Measurements from ENCODE around the gene CCSER1.

Gene CCSER1

GRCh38 chr4:91527056-91527455, 1399.9 kb downstream of the CCSER1 start:
- H3K18ac ChIP-seq (ENCODE audit: low read length) = no peak overlapping the region
- no peak overlapping the region for H3K27ac ChIP-seq (replicated peaks; ENCODE audit: low read length)
- no peak overlapping the region for H3K14ac ChIP-seq (ENCODE audit: low read length)
- H2AFZ ChIP-seq (ENCODE audit: low read length) = no peak overlapping the region
- no peak overlapping the region for H3K4me3 ChIP-seq (ENCODE audit: low read length in 2 of 2)
- H3K4me1 ChIP-seq (ENCODE audit: control insufficient read depth in 2 of 2, insufficient read depth in 1 of 2, low read depth in 1 of 2, low read length in 2 of 2) = no peaks in the 10 kb centered on the region
- H2BK5ac ChIP-seq (ENCODE audit: low read length) = no peak overlapping the region
- H3K4me2 ChIP-seq (ENCODE audit: insufficient read depth, low read length, poor library complexity, severe bottlenecking) = no peak overlapping the region
- DNase-seq (ENCODE audit: low spot score) = no peak
- no peak overlapping the region for H3K23ac ChIP-seq (ENCODE audit: low read depth, low read length, poor library complexity)
- no peak overlapping the region for H2BK12ac ChIP-seq (ENCODE audit: low read length)
- no peak overlapping the region for H3K9ac ChIP-seq (ENCODE audit: low read depth, low read length, poor library complexity)
- H4K91ac ChIP-seq (ENCODE audit: low read depth, low read length, poor library complexity) = no peak overlapping the region
- H3K4ac ChIP-seq (ENCODE audit: low read length) = no peak overlapping the region
- no peak overlapping the region for H2BK15ac ChIP-seq (ENCODE audit: low read length)
- H3K79me1 ChIP-seq (ENCODE audit: low read depth, low read length) = no peaks in the 10 kb centered on the region
- H3K36me3 ChIP-seq (replicated peaks in 1 of 2; ENCODE audit: control insufficient read depth in 2 of 2, insufficient read depth in 2 of 2, low read length in 2 of 2) = no peaks in the 10 kb centered on the region
- no peak overlapping the region for H2BK120ac ChIP-seq (ENCODE audit: low read depth, low read length)
- H2AK5ac ChIP-seq (ENCODE audit: low read depth, low read length) = no peak overlapping the region
- H3K9me3 ChIP-seq (replicated peaks in 1 of 2; ENCODE audit: control insufficient read depth in 2 of 2, insufficient read depth in 1 of 2, low read depth in 1 of 2, low read length in 2 of 2) = no peaks in the 10 kb centered on the region
- no peak overlapping the region for H4K8ac ChIP-seq (ENCODE audit: low read depth, low read length)
- no peaks in the 10 kb centered on the region for H3K27me3 ChIP-seq (ENCODE audit: control insufficient read depth in 3 of 3, insufficient read depth in 3 of 3, low read depth in 1 of 3, low read length in 3 of 3)

GRCh38 chr4:91567594-91567993, 1440.4 kb downstream of the CCSER1 start:
- Histone ChIP-seq H2BK15ac (ENCODE audit: low read length) (no peak overlapping the region), H3K9ac (ENCODE audit: low read depth, low read length, poor library complexity) (no peak overlapping the region), H2AFZ (ENCODE audit: low read length) (no peak overlapping the region), H3K36me3 (replicated peaks in 1 of 2; ENCODE audit: control insufficient read depth in 2 of 2, insufficient read depth in 2 of 2, low read length in 2 of 2) (no peaks in the 10 kb centered on the region), H2BK120ac (ENCODE audit: low read depth, low read length) (no peak overlapping the region), H3K9me3 (replicated peaks in 1 of 2; ENCODE audit: control insufficient read depth in 2 of 2, insufficient read depth in 1 of 2, low read depth in 1 of 2, low read length in 2 of 2) (peaks cover 0 to 5% of the 10 kb centered on the region in 2 donors), H3K18ac (ENCODE audit: low read length) (no peak overlapping the region), H3K23ac (ENCODE audit: low read depth, low read length, poor library complexity) (no peak overlapping the region), H3K27ac (replicated peaks; ENCODE audit: low read length) (no peak overlapping the region), H3K27me3 (ENCODE audit: control insufficient read depth in 3 of 3, insufficient read depth in 3 of 3, low read depth in 1 of 3, low read length in 3 of 3) (no peaks in the 10 kb centered on the region), H3K4ac (ENCODE audit: low read length) (no peak overlapping the region), H3K4me2 (ENCODE audit: insufficient read depth, low read length, poor library complexity, severe bottlenecking) (no peak overlapping the region), H3K4me3 (ENCODE audit: low read length in 2 of 2) (no peak overlapping the region), H4K8ac (ENCODE audit: low read depth, low read length) (no peak overlapping the region), H3K79me1 (ENCODE audit: low read depth, low read length) (no peaks in the 10 kb centered on the region), H2BK12ac (ENCODE audit: low read length) (no peak overlapping the region), H3K14ac (ENCODE audit: low read length) (no peak overlapping the region), H3K4me1 (ENCODE audit: control insufficient read depth in 2 of 2, insufficient read depth in 1 of 2, low read depth in 1 of 2, low read length in 2 of 2) (no peaks in the 10 kb centered on the region), H2AK5ac (ENCODE audit: low read depth, low read length) (no peak overlapping the region), H4K91ac (ENCODE audit: low read depth, low read length, poor library complexity) (no peak overlapping the region), H2BK5ac (ENCODE audit: low read length) (no peak overlapping the region)
- no CpG with 5 or more reads among the region's 1 CpG for WGBS, 2 donors (ENCODE audit: extremely low coverage in 2 of 2, insufficient read length in 2 of 2, insufficient replicate concordance in 1 of 2)
- DNase-seq (ENCODE audit: low spot score) = no peak

- Histone ChIP-seq H3K27me3 (ENCODE audit: control insufficient read depth in 3 of 3, insufficient read depth in 3 of 3, low read depth in 1 of 3, low read length in 3 of 3) (no peaks in the 10 kb centered on the region), H3K14ac (ENCODE audit: low read length) (no peak overlapping the region), H3K27ac (replicated peaks; ENCODE audit: low read length) (no peak overlapping the region), H3K18ac (ENCODE audit: low read length) (no peak overlapping the region), H4K8ac (ENCODE audit: low read depth, low read length) (no peak overlapping the region), H2AFZ (ENCODE audit: low read length) (no peak overlapping the region), H3K23ac (ENCODE audit: low read depth, low read length, poor library complexity) (no peak overlapping the region), H2AK5ac (ENCODE audit: low read depth, low read length) (no peak overlapping the region), H4K91ac (ENCODE audit: low read depth, low read length, poor library complexity) (no peak overlapping the region), H3K4me3 (ENCODE audit: low read length in 2 of 2) (no peak overlapping the region), H2BK12ac (ENCODE audit: low read length) (no peak overlapping the region), H3K4me1 (ENCODE audit: control insufficient read depth in 2 of 2, insufficient read depth in 1 of 2, low read depth in 1 of 2, low read length in 2 of 2) (no peaks in the 10 kb centered on the region), H2BK5ac (ENCODE audit: low read length) (no peak overlapping the region), H3K36me3 (replicated peaks in 1 of 2; ENCODE audit: control insufficient read depth in 2 of 2, insufficient read depth in 2 of 2, low read length in 2 of 2) (no peaks in the 10 kb centered on the region), H3K9me3 (replicated peaks in 1 of 2; ENCODE audit: control insufficient read depth in 2 of 2, insufficient read depth in 1 of 2, low read depth in 1 of 2, low read length in 2 of 2) (no peaks in the 10 kb centered on the region), H3K9ac (ENCODE audit: low read depth, low read length, poor library complexity) (no peak overlapping the region), H3K4me2 (ENCODE audit: insufficient read depth, low read length, poor library complexity, severe bottlenecking) (no peak overlapping the region), H2BK120ac (ENCODE audit: low read depth, low read length) (no peak overlapping the region), H3K4ac (ENCODE audit: low read length) (no peak overlapping the region), H3K79me1 (ENCODE audit: low read depth, low read length) (no peaks in the 10 kb centered on the region), H2BK15ac (ENCODE audit: low read length) (no peak overlapping the region)
- no peak for DNase-seq (ENCODE audit: low spot score)
Measured at GRCh38 chr4:91577864-91578263, 1450.7 kb downstream of the CCSER1 start.

GRCh38 chr4:91590260-91590659, 1463.1 kb downstream of the CCSER1 start:
- H2AK5ac ChIP-seq (ENCODE audit: low read depth, low read length) = no peak overlapping the region
- no peak overlapping the region for H4K8ac ChIP-seq (ENCODE audit: low read depth, low read length)
- no peak overlapping the region for H2BK12ac ChIP-seq (ENCODE audit: low read length)
- no peak overlapping the region for H3K23ac ChIP-seq (ENCODE audit: low read depth, low read length, poor library complexity)
- H3K9ac ChIP-seq (ENCODE audit: low read depth, low read length, poor library complexity) = no peak overlapping the region
- H3K36me3 ChIP-seq (replicated peaks in 1 of 2; ENCODE audit: control insufficient read depth in 2 of 2, insufficient read depth in 2 of 2, low read length in 2 of 2) = no peaks in the 10 kb centered on the region
- H2AFZ ChIP-seq (ENCODE audit: low read length) = peak overlapping the region; percentile 61
- H2BK15ac ChIP-seq (ENCODE audit: low read length) = no peak overlapping the region
- H3K79me1 ChIP-seq (ENCODE audit: low read depth, low read length) = no peaks in the 10 kb centered on the region
- no CpG with 5 or more reads among the region's 3 CpGs for WGBS, 2 donors (ENCODE audit: extremely low coverage in 2 of 2, insufficient read length in 2 of 2, insufficient replicate concordance in 1 of 2)
- H3K27ac ChIP-seq (replicated peaks; ENCODE audit: low read length) = no peak overlapping the region
- H3K18ac ChIP-seq (ENCODE audit: low read length) = no peak overlapping the region
- no peak overlapping the region for H3K4me2 ChIP-seq (ENCODE audit: insufficient read depth, low read length, poor library complexity, severe bottlenecking)
- H3K9me3 ChIP-seq (replicated peaks in 1 of 2; ENCODE audit: control insufficient read depth in 2 of 2, insufficient read depth in 1 of 2, low read depth in 1 of 2, low read length in 2 of 2) = no peaks in the 10 kb centered on the region
- no peak overlapping the region for H4K91ac ChIP-seq (ENCODE audit: low read depth, low read length, poor library complexity)
- H3K27me3 ChIP-seq (ENCODE audit: control insufficient read depth in 3 of 3, insufficient read depth in 3 of 3, low read depth in 1 of 3, low read length in 3 of 3) = no peaks in the 10 kb centered on the region
- DNase-seq (ENCODE audit: low spot score) = no peak
- H3K4ac ChIP-seq (ENCODE audit: low read length) = no peak overlapping the region
- no peak overlapping the region for H2BK120ac ChIP-seq (ENCODE audit: low read depth, low read length)
- H3K4me3 ChIP-seq (ENCODE audit: low read length in 2 of 2) = no peak overlapping the region
- no peak overlapping the region for H3K14ac ChIP-seq (ENCODE audit: low read length)
- no peaks in the 10 kb centered on the region for H3K4me1 ChIP-seq (ENCODE audit: control insufficient read depth in 2 of 2, insufficient read depth in 1 of 2, low read depth in 1 of 2, low read length in 2 of 2)
- H2BK5ac ChIP-seq (ENCODE audit: low read length) = no peak overlapping the region
